Transverse colon (tissue), 4 donors: ENCODE data around the gene KAZALD1.

Source experiments
- POLR2A ChIP-seq: fragments of 450-650 bp; IDR thresholded peaks from one replicate; pipeline ENCODE4 v1.6.1; 2016; ENCODE audit warnings: antibody characterized with exemption, mild to moderate bottlenecking, moderate library complexity
- POLR2AphosphoS5 ChIP-seq, 3 donors: sonication (generic); formaldehyde crosslinking; IDR thresholded peaks; one replicate each; pipeline ENCODE4 v1.6.1; 2016; ENCODE audit warnings: antibody characterized with exemption in 3 of 3
- TF ChIP-seq, protein P1 (sequence below), 5 experiments: fragments of 200-600 bp in 3 of 5; fragments of 450-650 bp in 2 of 5; sonication (generic) in 3 of 5; IDR thresholded peaks; 1 replicate in 2 of 5; 2 replicates in 3 of 5; pipeline ENCODE4 v1.5.1; 2016 to 2017; ENCODE audit warnings: antibody characterized with exemption in 5 of 5, inconsistent platforms in 3 of 5, mild to moderate bottlenecking in 2 of 5, moderate library complexity in 1 of 5

DNA sequence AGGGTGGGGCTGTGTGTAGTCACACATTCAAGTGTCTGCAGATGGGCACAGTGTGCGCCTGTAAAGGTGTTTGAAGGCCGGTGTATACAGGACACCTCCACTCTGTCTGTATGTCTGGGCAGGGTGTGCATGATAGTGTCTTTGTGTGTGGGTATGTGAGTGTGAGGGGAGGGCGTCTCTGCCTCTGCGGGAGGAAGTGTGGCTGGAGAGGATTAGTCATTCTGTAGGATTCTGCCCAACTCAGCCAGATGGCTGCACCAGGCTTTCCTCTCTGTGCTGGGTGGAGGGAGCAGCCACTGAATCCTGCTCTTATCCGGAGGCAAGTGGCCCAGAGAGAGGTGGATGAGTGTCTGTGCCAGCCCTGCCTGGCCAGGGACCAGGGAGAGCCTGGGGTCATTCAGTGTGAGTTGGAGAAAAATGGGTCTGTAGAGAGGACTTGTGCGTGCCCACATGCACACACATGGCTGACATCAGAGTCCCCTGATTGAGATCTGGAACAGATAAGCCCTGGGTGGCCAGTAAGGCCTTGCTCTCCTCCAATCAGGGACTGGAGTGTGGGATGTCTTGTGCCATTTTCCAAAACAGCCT, 29.1 kb upstream of the KAZALD1 start:
- TF ChIP-seq, protein P1, sequence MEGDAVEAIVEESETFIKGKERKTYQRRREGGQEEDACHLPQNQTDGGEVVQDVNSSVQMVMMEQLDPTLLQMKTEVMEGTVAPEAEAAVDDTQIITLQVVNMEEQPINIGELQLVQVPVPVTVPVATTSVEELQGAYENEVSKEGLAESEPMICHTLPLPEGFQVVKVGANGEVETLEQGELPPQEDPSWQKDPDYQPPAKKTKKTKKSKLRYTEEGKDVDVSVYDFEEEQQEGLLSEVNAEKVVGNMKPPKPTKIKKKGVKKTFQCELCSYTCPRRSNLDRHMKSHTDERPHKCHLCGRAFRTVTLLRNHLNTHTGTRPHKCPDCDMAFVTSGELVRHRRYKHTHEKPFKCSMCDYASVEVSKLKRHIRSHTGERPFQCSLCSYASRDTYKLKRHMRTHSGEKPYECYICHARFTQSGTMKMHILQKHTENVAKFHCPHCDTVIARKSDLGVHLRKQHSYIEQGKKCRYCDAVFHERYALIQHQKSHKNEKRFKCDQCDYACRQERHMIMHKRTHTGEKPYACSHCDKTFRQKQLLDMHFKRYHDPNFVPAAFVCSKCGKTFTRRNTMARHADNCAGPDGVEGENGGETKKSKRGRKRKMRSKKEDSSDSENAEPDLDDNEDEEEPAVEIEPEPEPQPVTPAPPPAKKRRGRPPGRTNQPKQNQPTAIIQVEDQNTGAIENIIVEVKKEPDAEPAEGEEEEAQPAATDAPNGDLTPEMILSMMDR (IDR thresholded peaks at IDR 0.05): no peak
- TF ChIP-seq POLR2A (no peak), POLR2AphosphoS5 (IDR thresholded peaks at IDR 0.05) (peak in 2 of 3 donors; percentile 3 to 28)
